Esophagus (tissue), 2 donors: Measurements from ENCODE around the gene PLAC8. TPM values are rescaled to one million over a fixed set of nuclear protein-coding genes. Genes with fewer than 3 reads are reported as not detected.
"Not testable (repeated sequence)": the region's sequence is repeated elsewhere in the genome, so short reads cannot be mapped to it uniquely, and the experiment has no call there.

Experiments
- H3K27ac ChIP-seq, 2 donors: one replicate each; pipeline ENCODE4 v1.5.1; 2013; ENCODE audit warnings: low read depth in 2 of 2, mild to moderate bottlenecking in 2 of 2, inconsistent platforms in 1 of 2, low read length in 1 of 2, moderate library complexity in 1 of 2
- H3K27me3 ChIP-seq, 2 donors: one replicate each; pipeline ENCODE4 v1.6.1; 2013; ENCODE audit warnings: low read length in 2 of 2, control low read depth in 1 of 2, mild to moderate bottlenecking in 1 of 2; ENCODE audit not compliant: insufficient read depth in 2 of 2, control insufficient read depth in 1 of 2
- H3K36me3 ChIP-seq, 2 donors: one replicate each; pipeline ENCODE4 v1.6.1; 2013; ENCODE audit warnings: low read length in 1 of 2; ENCODE audit not compliant: control insufficient read depth in 2 of 2, insufficient read depth in 2 of 2
- H3K4me1 ChIP-seq, 2 donors: one replicate each; pipeline ENCODE4 v1.6.1; 2013; ENCODE audit warnings: low read length in 1 of 2; ENCODE audit not compliant: control insufficient read depth in 2 of 2, insufficient read depth in 2 of 2
- H3K4me3 ChIP-seq, 2 donors: one replicate each; pipeline ENCODE4 v1.5.1; 2013; ENCODE audit warnings: low read length in 2 of 2, mild to moderate bottlenecking in 2 of 2, low read depth in 1 of 2, moderate library complexity in 1 of 2
- H3K9me3 ChIP-seq, 2 donors: one replicate each; pipeline ENCODE4 v1.6.1; 2013; ENCODE audit warnings: mild to moderate bottlenecking in 2 of 2, low read depth in 1 of 2, low read length in 1 of 2, moderate library complexity in 1 of 2; ENCODE audit not compliant: control insufficient read depth in 2 of 2, insufficient read depth in 1 of 2
- WGBS, 2 donors: extraction: QIAGEN DNeasy Blood & Tissue Kit; methylation state at CpG; one replicate each; pipeline ENCODE4 v1.1.7; 2013; 5-methylcytosine and 5-hydroxymethylcytosine counted together
- polyA plus RNA-seq, 2 donors: library from polyadenylated mRNA; stranded (reverse); fragments of 200-250 nt; gene quantifications; one replicate each; pipeline ENCODE4 v1.2.3, GENCODE V29; 2013
- donor health status: healthy with polysubstance abuse.
- donor health status: Bipolar disorder and iron deficiency.

PLAC8 gene
- polyA plus RNA-seq, 2 donors: 49.1 to 88.4 TPM

DNA sequence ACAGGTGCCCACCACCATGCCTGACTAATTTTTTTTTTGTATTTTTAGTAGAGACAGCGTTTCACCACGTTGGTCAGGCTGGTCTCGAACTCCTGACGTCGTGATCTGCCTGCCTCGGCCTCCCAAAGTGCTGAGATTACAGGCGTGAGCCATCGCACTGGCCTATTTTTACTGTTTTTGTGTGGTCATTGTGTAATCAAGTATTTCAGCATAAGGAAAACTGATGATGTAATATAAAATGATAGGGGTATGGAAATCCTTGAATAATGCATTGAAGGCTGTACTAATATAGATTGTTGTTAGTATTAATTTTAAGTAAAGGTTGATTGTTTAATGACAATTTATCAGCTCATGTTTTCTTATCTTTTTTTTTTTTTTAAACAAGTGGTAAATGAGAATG lies 65.7 kb downstream of the PLAC8 start:
- not testable (repeated sequence) for H3K27me3 ChIP-seq, H3K9me3 ChIP-seq, H3K4me3 ChIP-seq, H3K4me1 ChIP-seq, H3K36me3 ChIP-seq, H3K27ac ChIP-seq
- 93 to 98% methylated on average over 8 of the region's 8 CpGs for WGBS, 2 donors

DNA sequence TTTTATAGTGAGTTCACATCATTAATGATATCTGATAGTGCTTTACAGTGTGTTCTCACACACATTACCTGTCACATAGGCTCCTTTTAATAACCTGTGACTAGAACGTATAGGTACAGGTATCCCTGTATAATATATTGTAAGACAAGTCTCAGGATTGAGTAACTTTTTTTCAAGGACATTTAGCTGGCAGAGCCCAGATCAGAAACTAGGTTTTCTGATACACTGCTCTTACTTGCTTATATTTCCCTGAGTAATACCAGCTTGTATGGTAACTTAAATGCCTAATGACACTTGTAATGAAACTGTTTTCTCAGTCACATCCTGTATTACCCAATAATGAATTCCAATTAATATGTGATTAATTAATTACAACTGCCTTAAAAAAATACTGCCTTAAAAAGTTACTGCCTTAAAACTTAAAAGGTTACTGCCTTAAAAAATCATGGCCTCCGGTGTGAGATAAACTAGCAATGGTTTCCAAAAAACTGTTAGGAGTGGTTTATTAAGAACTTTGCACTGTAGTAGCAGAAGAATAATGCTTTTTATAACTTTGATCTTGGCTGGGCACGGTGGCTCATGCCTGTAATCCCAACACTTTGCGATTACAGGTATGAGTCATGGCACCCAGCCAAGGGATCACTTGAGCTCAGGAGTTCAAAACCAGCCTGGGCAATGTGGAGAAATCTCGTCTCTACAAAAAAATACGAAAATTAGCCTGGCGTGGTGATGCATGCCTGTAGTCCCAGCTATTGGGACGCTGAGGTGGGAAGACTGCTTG lies 67.6 kb downstream of the PLAC8 start:
- H3K9me3 ChIP-seq: no peaks in the 10 kb centered on the region
- 72 to 84% methylated on average over 8 of the region's 8 CpGs for WGBS, 2 donors
- no peaks in the 10 kb centered on the region for H3K4me1 ChIP-seq
- peaks cover 0 to 2% of the 10 kb centered on the region in 2 donors for H3K36me3 ChIP-seq
- H3K27me3 ChIP-seq: no peaks in the 10 kb centered on the region
- H3K4me3 ChIP-seq: no peak overlapping the region
- H3K27ac ChIP-seq: no peak overlapping the region

DNA sequence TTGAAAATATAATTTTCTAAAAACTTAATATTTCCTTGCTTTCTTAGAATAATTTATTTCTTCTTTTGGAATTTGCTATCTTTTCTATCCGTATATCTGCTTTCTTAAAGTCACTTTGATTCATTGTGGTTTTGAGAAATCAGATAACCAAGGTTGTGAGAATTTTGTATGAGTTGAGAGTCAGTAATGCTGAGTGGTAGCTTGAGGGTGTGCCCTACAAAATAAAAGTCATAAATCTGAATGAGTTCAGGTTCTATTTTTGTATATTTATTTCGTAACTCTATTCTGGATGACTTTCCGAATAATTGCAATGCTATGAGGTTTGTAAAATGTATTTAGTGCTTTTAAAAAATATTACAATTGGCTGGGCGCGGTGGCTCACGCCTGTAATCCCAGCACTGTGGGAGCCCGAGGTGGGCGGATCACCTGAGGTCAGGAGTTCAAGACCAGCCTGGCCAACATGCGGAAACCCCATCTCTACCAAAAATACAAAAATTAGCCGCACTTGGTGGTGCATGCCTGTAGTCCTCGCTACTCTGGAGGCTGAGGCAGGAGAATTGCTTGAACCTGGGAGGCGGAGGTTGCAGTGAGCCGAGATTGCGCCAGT lies 70.6 kb downstream of the PLAC8 start:
- no peaks in the 10 kb centered on the region for H3K27me3 ChIP-seq
- WGBS, 2 donors: 89 to 90% methylated on average over 12 to 14 of the region's 14 CpGs
- H3K4me3 ChIP-seq: no peak overlapping the region
- H3K36me3 ChIP-seq: no peaks in the 10 kb centered on the region
- H3K27ac ChIP-seq: no peak overlapping the region
- H3K4me1 ChIP-seq: no peaks in the 10 kb centered on the region
- H3K9me3 ChIP-seq: no peaks in the 10 kb centered on the region

DNA sequence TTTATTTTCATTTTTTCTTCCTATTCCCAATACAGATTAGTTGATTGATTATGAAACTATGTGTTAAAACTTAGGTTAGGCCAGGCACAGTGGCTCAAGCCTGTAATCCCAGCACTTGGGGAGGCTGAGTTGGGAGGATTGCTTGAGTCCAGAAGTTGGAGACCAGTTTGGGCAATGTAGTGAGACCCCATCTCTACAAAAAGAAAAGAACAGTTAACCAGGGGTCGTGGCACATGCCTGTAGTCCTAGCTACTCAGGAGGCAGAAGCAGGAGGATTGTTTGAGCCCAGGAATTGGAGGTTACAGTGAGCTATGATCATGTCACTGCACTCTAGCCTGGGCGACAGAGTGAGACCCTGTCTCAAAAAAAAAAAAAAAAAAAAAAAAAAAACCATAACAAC lies 71.4 kb downstream of the PLAC8 start:
- 100% methylated on average over 2 of the region's 2 CpGs for WGBS, 2 donors
- H3K9me3 ChIP-seq, H3K4me1 ChIP-seq, H3K4me3 ChIP-seq, H3K27ac ChIP-seq, H3K36me3 ChIP-seq, H3K27me3 ChIP-seq: not testable (repeated sequence)

DNA sequence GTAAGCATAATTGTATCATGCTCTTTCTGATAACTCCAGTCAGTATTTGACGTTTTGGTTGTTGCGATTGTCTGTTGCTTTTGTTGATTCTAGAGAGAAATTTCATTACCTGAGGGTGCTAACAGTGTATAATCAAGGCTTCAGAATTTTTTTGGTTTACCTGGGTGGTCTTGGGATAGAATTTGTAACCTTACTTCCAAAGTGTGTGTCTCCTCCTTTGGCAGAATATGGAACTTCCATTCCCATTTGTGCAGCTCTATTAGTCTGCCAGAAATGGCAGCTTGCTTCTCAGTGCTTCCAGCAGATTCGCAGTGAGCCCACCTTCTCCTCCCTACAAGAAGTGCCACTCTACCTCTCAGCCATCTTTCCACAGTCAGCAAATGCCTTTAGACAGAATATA lies 74.3 kb downstream of the PLAC8 start:
- no peak overlapping the region for H3K27ac ChIP-seq
- H3K27me3 ChIP-seq: no peaks in the 10 kb centered on the region
- no peak overlapping the region for H3K4me3 ChIP-seq
- no peaks in the 10 kb centered on the region for H3K36me3 ChIP-seq
- no peaks in the 10 kb centered on the region for H3K9me3 ChIP-seq
- H3K4me1 ChIP-seq: peaks cover 0 to 2% of the 10 kb centered on the region in 2 donors
- 87 to 92% methylated on average over 3 of the region's 3 CpGs for WGBS, 2 donors

Other genes with a start within 250 kb of the PLAC8 start
- 100 to 1,000 TPM in 1 of 2 donors, 10 to 100 TPM in 1; 72.5 to 131 TPM for gene SEC31A, start 223.6 kb downstream of the PLAC8 start, polyA plus RNA-seq
- 1 to 10 TPM; 1.4 to 1.9 TPM for gene THAP9, start 214.0 kb downstream of the PLAC8 start, polyA plus RNA-seq
- 1 to 10 TPM; 4.6 to 5.9 TPM for gene LIN54, start 103.9 kb downstream of the PLAC8 start, polyA plus RNA-seq
- 10 to 100 TPM in 1 of 2 donors, 1 to 10 TPM in 1; 9.8 to 25.4 TPM for gene COPS4, start 79.5 kb downstream of the PLAC8 start, polyA plus RNA-seq
- gene COQ2, start 170.1 kb upstream of the PLAC8 start, polyA plus RNA-seq: 10 to 100 TPM in 1 of 2 donors, 1 to 10 TPM in 1; 9.1 to 12.5 TPM
- gene HPSE, start 220.1 kb upstream of the PLAC8 start, polyA plus RNA-seq: 10 to 100 TPM; 15.9 to 16.7 TPM